A673 (cell line): ENCODE data around the gene GC. TPM values are rescaled to one million over a fixed set of nuclear protein-coding genes. Genes with fewer than 3 reads are reported as not detected.

ENCODE experiments used
- BruUV-seq: library from RNA; stranded (reverse); fragments of 400-500 nt; replicated peaks from 2 replicates; lab custom pipeline; 2021; lab: Mats Ljungman, UMichigan
- CTCF ChIA-PET: fragments of 300-600 bp; sonication (Branson Sonifier 250); formaldehyde crosslinking; loops from one replicate; lab custom pipeline; 2022; ENCODE audit warnings: antibody characterized with exemption; lab: Charles Lee
- POLR2A ChIA-PET: fragments of 300-600 bp; sonication (Branson Sonifier 250); formaldehyde crosslinking; loops from one replicate; lab custom pipeline; 2022; ENCODE audit warnings: antibody characterized with exemption; ENCODE audit not compliant: low non-redundant PET; lab: Charles Lee
- DNase-seq: peaks from one replicate; pipeline ENCODE4 v3.0.0-alpha.2; 2015; ENCODE audit warnings: low spot score
- H3K27ac ChIP-seq: fragments of 200-600 bp; sonication (generic); 2 replicates; pipeline ENCODE4 v1.5.1; 2016; ENCODE audit warnings: mixed run types, low read depth, mild to moderate bottlenecking, mixed read lengths, antibody characterized with exemption, low read length; ENCODE audit not compliant: poor library complexity, severe bottlenecking
- H3K27me3 ChIP-seq: fragments of 200-600 bp; sonication (generic); replicated peaks from 2 replicates; pipeline ENCODE4 v1.6.1; 2017; ENCODE audit warnings: mixed run types, low read depth, mild to moderate bottlenecking, mixed read lengths, antibody characterized with exemption, low read length; ENCODE audit not compliant: insufficient read depth, poor library complexity
- H3K36me3 ChIP-seq: fragments of 200-600 bp; sonication (generic); 2 replicates; pipeline ENCODE4 v1.6.1; 2016; ENCODE audit warnings: mixed run types, mild to moderate bottlenecking, mixed read lengths, antibody characterized with exemption, low read length; ENCODE audit not compliant: insufficient read depth, poor library complexity, severe bottlenecking
- H3K4me1 ChIP-seq: fragments of 200-600 bp; sonication (generic); 2 replicates; pipeline ENCODE4 v1.6.1; 2017; ENCODE audit warnings: mixed run types, mild to moderate bottlenecking, mixed read lengths, antibody characterized with exemption, low read length; ENCODE audit not compliant: insufficient read depth, poor library complexity, severe bottlenecking
- H3K4me3 ChIP-seq: fragments of 200-600 bp; sonication (generic); 2 replicates; pipeline ENCODE4 v1.5.1; 2016; ENCODE audit warnings: low read depth, mixed run types, mild to moderate bottlenecking, mixed read lengths, low read length; ENCODE audit not compliant: poor library complexity, severe bottlenecking
- H3K9me3 ChIP-seq: fragments of 200-600 bp; sonication (generic); 2 replicates; pipeline ENCODE4 v1.6.1; 2016; ENCODE audit warnings: mixed run types, low read depth, mild to moderate bottlenecking, mixed read lengths, antibody characterized with exemption, low read length; ENCODE audit not compliant: poor library complexity, severe bottlenecking
- CTCF ChIP-seq: fragments of 300-800, 200-600 bp; sonication (generic); conservative IDR thresholded peaks from 2 replicates; pipeline ENCODE4 v1.5.1; 2017; ENCODE audit warnings: low read depth, mild to moderate bottlenecking, antibody characterized with exemption, low read length, moderate library complexity, mixed read lengths
- EZH2 ChIP-seq: fragments of 200-600 bp; sonication (generic); IDR thresholded peaks from 2 replicates; pipeline ENCODE4 v1.6.1; 2017; ENCODE audit warnings: borderline replicate concordance, low read depth, mild to moderate bottlenecking, mixed read lengths, antibody characterized with exemption, low read length; ENCODE audit not compliant: poor library complexity, severe bottlenecking
- intact Hi-C: fragments of 100-400 bp; cut with micrococcal nuclease; formaldehyde crosslinking; loops from one replicate; pipeline ENCODE4 v1.10.0; 2022; ENCODE audit not compliant: unreplicated experiment
- total RNA-seq: library from RNA; stranded (reverse); gene quantifications from 2 replicates; pipeline ENCODE4 v1.2.3, GENCODE V29; 2021

Gene GC
- total RNA-seq, 1 experiment from 2014 or later = not detected

GRCh38 chr4:71769434-71769833 is 14.4 kb downstream of the GC start:
- Histone ChIP-seq H3K27ac (no peak overlapping the region), H3K4me3 (no peak overlapping the region), H3K9me3 (no peaks in the 10 kb centered on the region), H3K27me3 (no peaks in the 10 kb centered on the region), H3K36me3 (no peaks in the 10 kb centered on the region), H3K4me1 (peaks cover 7% of the 10 kb centered on the region)
- intact Hi-C loops = no loop called here
- no TSS peak for BruUV-seq
- TF ChIP-seq CTCF (no peak), EZH2 (no peak)
- CTCF ChIA-PET = no interaction called here
- POLR2A ChIA-PET = no interaction called here
- no peak for DNase-seq

- no peaks in the 10 kb centered on the region for H3K27me3 ChIP-seq
- ChIA-PET CTCF (no interaction called here), POLR2A (no interaction called here)
- DNase-seq = no peak
- no peak for TF ChIP-seq CTCF
- no peak for TF ChIP-seq EZH2
- peaks cover 7% of the 10 kb centered on the region for H3K4me1 ChIP-seq
- intact Hi-C loops = no loop called here
- no peaks in the 10 kb centered on the region for H3K36me3 ChIP-seq
- no peaks in the 10 kb centered on the region for H3K9me3 ChIP-seq
- no peak overlapping the region for H3K27ac ChIP-seq
- BruUV-seq = no TSS peak
- H3K4me3 ChIP-seq = no peak overlapping the region
These were observed 15.8 kb downstream of the GC start for GRCh38 chr4:71768123-71768522.

- no peak for DNase-seq
- no peaks in the 10 kb centered on the region for H3K36me3 ChIP-seq
- H3K4me3 ChIP-seq = no peak overlapping the region
- no peaks in the 10 kb centered on the region for H3K27me3 ChIP-seq
- no peaks in the 10 kb centered on the region for H3K9me3 ChIP-seq
- CTCF ChIA-PET = no interaction called here
- intact Hi-C loops = no loop called here
- POLR2A ChIA-PET = interaction anchor here (0.7 kb wide), 1 partner anchor 520 kb away, joined by 3 read pairs; no protein-coding TSS in a partner anchor
- no peak overlapping the region for H3K27ac ChIP-seq
- peaks cover 7% of the 10 kb centered on the region for H3K4me1 ChIP-seq
- BruUV-seq = no TSS peak
- TF ChIP-seq EZH2 (no peak), CTCF (no peak)
These were observed 18.0 kb downstream of the GC start for GRCh38 chr4:71765821-71766383.
